HepG2 (cell line): ENCODE results near the gene CLASRP. TPM values are rescaled to one million over a fixed set of nuclear protein-coding genes. Genes with fewer than 3 reads are reported as not detected.
A peak's percentile ranks its signal among the peaks of the same experiment; 100 is the strongest.

Source experiments
- CBX1 ChIP-seq: IDR thresholded peaks from one replicate; pipeline ENCODE4 v1.6.1; 2016; ENCODE audit warnings: antibody characterized with exemption, low read depth
- ESRRA ChIP-seq: sonication (generic); formaldehyde crosslinking; IDR thresholded peaks from 2 replicates; pipeline ENCODE4 v1.5.1; 2020; ENCODE audit warnings: mild to moderate bottlenecking, low read depth, missing genetic modification reagents
- IRX3 ChIP-seq: sonication (generic); formaldehyde crosslinking; IDR thresholded peaks from 2 replicates; pipeline ENCODE4 v1.8.1; 2023; ENCODE audit warnings: mild to moderate bottlenecking, low read depth, missing genetic modification reagents, borderline replicate concordance
- KDM4B ChIP-seq: sonication (generic); formaldehyde crosslinking; IDR thresholded peaks from 2 replicates; pipeline ENCODE4 v1.4.0; 2020; ENCODE audit warnings: missing genetic modification reagents
- MTA3 ChIP-seq: sonication (generic); formaldehyde crosslinking; IDR thresholded peaks from 2 replicates; pipeline ENCODE4 v1.4.0; 2020; ENCODE audit warnings: missing genetic modification reagents
- NBN ChIP-seq: fragments of 450-650 bp; conservative IDR thresholded peaks from 2 replicates; pipeline ENCODE4 v1.6.1; 2017
- NFE2 ChIP-seq: sonication (generic); formaldehyde crosslinking; IDR thresholded peaks from 2 replicates; pipeline ENCODE4 v1.4.0; 2020; ENCODE audit warnings: missing genetic modification reagents
- RFX5 ChIP-seq: IDR thresholded peaks from 2 replicates; pipeline ENCODE4 v1.6.1; 2011; ENCODE audit warnings: low read depth, low read length, improper control_type of control experiment
- RORA ChIP-seq: sonication (generic); formaldehyde crosslinking; IDR thresholded peaks from 2 replicates; pipeline ENCODE4 v1.5.0; 2020; ENCODE audit warnings: mild to moderate bottlenecking, missing genetic modification reagents, moderate library complexity
- SOX13 ChIP-seq, 3 experiments: fragments of 450-650 bp in 1 of 3; sonication (generic) in 1 of 3; formaldehyde crosslinking in 1 of 3; IDR thresholded peaks in 2 of 3; conservative IDR thresholded peaks in 1 of 3; 2 replicates each; pipeline versions ENCODE4 v1.5.0 to v1.6.1; 2016 to 2020; ENCODE audit warnings: antibody characterized with exemption in 1 of 3, mild to moderate bottlenecking in 1 of 3, missing compliant biosample characterization in 1 of 3, missing genetic modification reagents in 1 of 3, moderate library complexity in 1 of 3
- SP5 ChIP-seq: IDR thresholded peaks from 2 replicates; pipeline ENCODE4 v1.6.1; 2016; ENCODE audit warnings: low read depth, borderline replicate concordance
- TARDBP ChIP-seq: sonication (generic); formaldehyde crosslinking; IDR thresholded peaks from 2 replicates; pipeline ENCODE4 v1.8.0; 2022; ENCODE audit warnings: mild to moderate bottlenecking, missing genetic modification reagents
- ZBTB7B ChIP-seq: sonication (generic); formaldehyde crosslinking; IDR thresholded peaks from 2 replicates; pipeline ENCODE4 v1.4.0; 2020; ENCODE audit warnings: missing genetic modification reagents
- ZFP82 ChIP-seq: sonication (generic); formaldehyde crosslinking; IDR thresholded peaks from 2 replicates; pipeline ENCODE4 v1.5.1; 2020; ENCODE audit warnings: mild to moderate bottlenecking, missing genetic modification reagents, borderline replicate concordance
- ZNF251 ChIP-seq: sonication (generic); formaldehyde crosslinking; IDR thresholded peaks from 2 replicates; pipeline ENCODE4 v1.9.0; 2021; ENCODE audit warnings: mild to moderate bottlenecking, missing genetic modification reagents
- ZNF431 ChIP-seq: sonication (generic); formaldehyde crosslinking; IDR thresholded peaks from 2 replicates; pipeline ENCODE4 v1.9.0; 2022; ENCODE audit warnings: missing genetic modification reagents, low read depth, mild to moderate bottlenecking, borderline replicate concordance
- ZNF446 ChIP-seq: sonication (generic); formaldehyde crosslinking; IDR thresholded peaks from 2 replicates; pipeline ENCODE4 v1.5.0; 2020; ENCODE audit warnings: mild to moderate bottlenecking, missing genetic modification reagents
- ZNF605 ChIP-seq: sonication (generic); formaldehyde crosslinking; IDR thresholded peaks from 2 replicates; pipeline ENCODE4 v1.8.0; 2022; ENCODE audit warnings: mild to moderate bottlenecking, missing genetic modification reagents
- ZNF772 ChIP-seq: sonication (generic); formaldehyde crosslinking; IDR thresholded peaks from 2 replicates; pipeline ENCODE4 v1.5.0; 2020; ENCODE audit warnings: mild to moderate bottlenecking, missing genetic modification reagents
- ZNF83 ChIP-seq: sonication (generic); formaldehyde crosslinking; IDR thresholded peaks from 2 replicates; pipeline ENCODE4 v1.4.0; 2020; ENCODE audit warnings: missing genetic modification reagents, mild to moderate bottlenecking, borderline replicate concordance
- ZZZ3 ChIP-seq: sonication (generic); formaldehyde crosslinking; IDR thresholded peaks from 2 replicates; pipeline ENCODE4 v1.4.0; 2020; ENCODE audit warnings: missing genetic modification reagents, mild to moderate bottlenecking, borderline replicate concordance
- polyA plus RNA-seq, 8 experiments: library from polyadenylated mRNA; depleted of rRNA in 3 of 8; stranded (reverse) in 7 of 8; unstranded in 1 of 8; fragments of >200 nt; fragmentation: Illumina TruSeq in 4 of 8; extraction: Trizol in 4 of 8; gene quantifications; 2 replicates each; pipeline versions ENCODE4 v1.2.1 to v1.2.3, GENCODE V29; 2011 to 2016; ENCODE audit warnings: low read depth in 4 of 8, missing spikeins in 1 of 8, mixed read lengths in 1 of 8; ENCODE audit not compliant: insufficient read depth in 1 of 8
- total RNA-seq, 5 experiments: library from RNA; depleted of rRNA; stranded (reverse); fragments of >200 nt; fragmentation: Illumina TruSeq; extraction: Trizol; gene quantifications; 2 replicates each; pipeline ENCODE4 v1.2.3, GENCODE V29; 2016; ENCODE audit warnings: low read depth in 1 of 5
- TF ChIP-seq, protein P1 (sequence below), 2 experiments: sonication (generic) in 1 of 2; formaldehyde crosslinking in 1 of 2; IDR thresholded peaks; 2 replicates each; pipeline versions ENCODE4 v1.4.0 to v1.6.1; 2018 to 2020; ENCODE audit warnings: missing genetic modification reagents in 2 of 2, borderline replicate concordance in 1 of 2, low read depth in 1 of 2, mild to moderate bottlenecking in 1 of 2, missing biosample characterization in 1 of 2
- TF ChIP-seq, protein P2 (sequence below), 2 experiments: sonication (generic) in 1 of 2; formaldehyde crosslinking in 1 of 2; IDR thresholded peaks; 2 replicates each; pipeline versions ENCODE4 v1.4.0 to v1.6.1; 2016 to 2020; ENCODE audit warnings: borderline replicate concordance in 1 of 2, low read depth in 1 of 2, mild to moderate bottlenecking in 1 of 2, missing genetic modification reagents in 1 of 2

Gene CLASRP
- total and polyA plus RNA-seq, 2 of the 13 experiments (the other 11 are each of a cell fraction or from before 2014, with no cell fraction given) = 32.0 to 51.4 TPM

DNA sequence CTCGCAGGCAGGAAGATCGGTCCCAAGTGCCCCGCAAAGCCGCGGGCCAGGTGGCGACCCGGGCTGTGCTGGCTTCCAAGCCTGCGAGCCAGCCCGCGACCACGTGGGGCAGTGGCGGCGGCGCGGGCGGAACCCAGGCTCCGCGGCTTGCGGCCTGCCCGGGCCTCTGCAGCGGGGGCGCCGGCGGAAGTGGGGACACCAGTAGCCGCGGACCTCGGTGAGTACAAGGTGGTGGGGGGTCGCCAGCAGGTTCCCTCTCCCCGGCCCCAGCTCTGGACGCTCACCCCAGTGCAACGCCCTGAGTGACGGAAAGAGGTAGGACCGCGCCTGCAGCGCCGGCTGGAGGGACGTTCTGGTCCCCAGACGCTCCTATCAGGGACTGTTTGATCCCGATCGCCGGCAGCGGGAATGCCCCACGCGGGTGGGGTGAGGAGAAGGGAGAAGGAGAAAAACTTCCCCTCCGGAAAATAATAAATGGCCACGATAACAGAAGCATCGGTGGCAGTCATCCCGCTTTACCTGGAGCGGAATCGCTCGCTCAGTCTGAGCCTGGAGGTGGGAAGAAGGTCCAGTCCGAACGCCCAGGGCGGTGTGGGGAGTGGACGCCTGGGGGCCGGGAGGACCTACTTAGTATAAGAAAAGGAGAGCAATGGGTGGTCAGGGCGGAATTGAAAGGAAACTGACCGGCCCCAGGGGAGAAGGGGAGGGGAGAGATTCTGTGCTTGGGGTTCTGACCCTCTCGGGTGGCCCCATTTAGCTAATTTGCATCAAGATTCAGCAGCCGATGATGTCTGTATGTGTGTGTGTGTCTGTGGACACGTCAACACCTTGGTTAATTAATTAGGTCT is 40.4 kb downstream of the CLASRP start, which contains the start of gene GEMIN7 (continued):
- TF ChIP-seq ESRRA (CRISPR knock-in tag) = peak; percentile 87
- peak; percentile 54; the same call in 1 of the 2 replicates for TF ChIP-seq ZNF605 (CRISPR knock-in tag)
- no peak; the same call in 1 of the 2 replicates for TF ChIP-seq ZNF772 (CRISPR knock-in tag)
- TF ChIP-seq RORA = no peak
- TF ChIP-seq IRX3 (CRISPR knock-in tag) = peak; percentile 91; the same call in 1 of the 2 replicates
- TF ChIP-seq CBX1 = peak; percentile 52
- no peak for TF ChIP-seq NBN
- peak; percentile 98 for TF ChIP-seq ZFP82 (CRISPR knock-in tag)
- no peak for TF ChIP-seq MTA3
- TF ChIP-seq ZNF83 (CRISPR knock-in tag) = 0 out of 2 replicates have a peak, but pooled peaks have one; percentile 83
- TF ChIP-seq RFX5 = no peak
- TF ChIP-seq TARDBP (CRISPR knock-in tag) = peak; percentile 93
- no peak for TF ChIP-seq KDM4B (CRISPR knock-in tag)
- no peak for TF ChIP-seq ZNF251 (CRISPR knock-in tag)
- TF ChIP-seq SOX13 (IDR thresholded peaks at IDR 0.05) = no peak
- peak in 1 of 2 experiments; percentile 53; a peak in 2 of 4 replicates for TF ChIP-seq SOX13 (CRISPR knock-in tag; conservative IDR thresholded peaks at IDR 0.05 in 1 of 2, IDR thresholded peaks at IDR 0.05 in 1 of 2)
- TF ChIP-seq, protein P1, sequence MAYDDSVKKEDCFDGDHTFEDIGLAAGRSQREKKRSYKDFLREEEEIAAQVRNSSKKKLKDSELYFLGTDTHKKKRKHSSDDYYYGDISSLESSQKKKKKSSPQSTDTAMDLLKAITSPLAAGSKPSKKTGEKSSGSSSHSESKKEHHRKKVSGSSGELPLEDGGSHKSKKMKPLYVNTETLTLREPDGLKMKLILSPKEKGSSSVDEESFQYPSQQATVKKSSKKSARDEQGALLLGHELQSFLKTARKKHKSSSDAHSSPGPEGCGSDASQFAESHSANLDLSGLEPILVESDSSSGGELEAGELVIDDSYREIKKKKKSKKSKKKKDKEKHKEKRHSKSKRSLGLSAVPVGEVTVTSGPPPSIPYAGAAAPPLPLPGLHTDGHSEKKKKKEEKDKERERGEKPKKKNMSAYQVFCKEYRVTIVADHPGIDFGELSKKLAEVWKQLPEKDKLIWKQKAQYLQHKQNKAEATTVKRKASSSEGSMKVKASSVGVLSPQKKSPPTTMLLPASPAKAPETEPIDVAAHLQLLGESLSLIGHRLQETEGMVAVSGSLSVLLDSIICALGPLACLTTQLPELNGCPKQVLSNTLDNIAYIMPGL (CRISPR knock-in tag; IDR thresholded peaks at IDR 0.05; ENCODE audit: borderline replicate concordance in 1 of 2, low read depth in 1 of 2) = peak; percentile 89 to 94; a peak in 3 of 4 replicates
- no peak for TF ChIP-seq NFE2 (CRISPR knock-in tag)
- peak; percentile 87 for TF ChIP-seq ZNF446 (CRISPR knock-in tag)
- TF ChIP-seq ZBTB7B = peak; percentile 81
- TF ChIP-seq ZZZ3 = no peak; the same call in 1 of the 2 replicates
- TF ChIP-seq, protein P2, sequence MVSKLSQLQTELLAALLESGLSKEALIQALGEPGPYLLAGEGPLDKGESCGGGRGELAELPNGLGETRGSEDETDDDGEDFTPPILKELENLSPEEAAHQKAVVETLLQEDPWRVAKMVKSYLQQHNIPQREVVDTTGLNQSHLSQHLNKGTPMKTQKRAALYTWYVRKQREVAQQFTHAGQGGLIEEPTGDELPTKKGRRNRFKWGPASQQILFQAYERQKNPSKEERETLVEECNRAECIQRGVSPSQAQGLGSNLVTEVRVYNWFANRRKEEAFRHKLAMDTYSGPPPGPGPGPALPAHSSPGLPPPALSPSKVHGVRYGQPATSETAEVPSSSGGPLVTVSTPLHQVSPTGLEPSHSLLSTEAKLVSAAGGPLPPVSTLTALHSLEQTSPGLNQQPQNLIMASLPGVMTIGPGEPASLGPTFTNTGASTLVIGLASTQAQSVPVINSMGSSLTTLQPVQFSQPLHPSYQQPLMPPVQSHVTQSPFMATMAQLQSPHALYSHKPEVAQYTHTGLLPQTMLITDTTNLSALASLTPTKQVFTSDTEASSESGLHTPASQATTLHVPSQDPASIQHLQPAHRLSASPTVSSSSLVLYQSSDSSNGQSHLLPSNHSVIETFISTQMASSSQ (IDR thresholded peaks at IDR 0.05; ENCODE audit: low read depth) = no peak
- TF ChIP-seq, protein P2 (CRISPR knock-in tag; IDR thresholded peaks at IDR 0.05; ENCODE audit: borderline replicate concordance) = peak; percentile 77; the same call in 1 of the 2 replicates
- no peak for TF ChIP-seq SP5 (CRISPR knock-in tag)
- 0 out of 2 replicates have a peak, but pooled peaks have one; percentile 80 for TF ChIP-seq ZNF431 (CRISPR knock-in tag)
